Measurements from ENCODE around the gene PIAS4.

Gene PIAS4

DNA sequence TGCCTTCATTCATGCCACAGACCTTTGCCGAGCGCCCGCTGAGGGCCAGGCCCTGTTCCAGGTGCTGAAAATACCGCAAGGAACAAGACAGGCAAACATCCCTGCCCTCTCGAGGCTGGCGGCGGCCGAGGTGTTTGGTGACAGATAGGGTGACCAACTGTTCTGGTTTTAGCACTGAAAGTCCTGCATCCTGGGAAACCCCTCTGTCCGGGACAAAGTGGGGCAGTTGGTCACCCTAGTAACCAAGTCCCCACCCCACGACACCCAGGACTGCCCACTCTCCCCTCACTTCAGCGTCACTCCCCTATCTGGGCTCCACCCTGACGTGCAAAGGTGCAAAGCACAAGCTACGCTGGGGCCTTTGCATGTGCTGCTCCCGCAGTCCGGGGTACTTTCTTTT, 41.9 kb downstream of the PIAS4 start:
- DNase-seq, result no peak
- H3K4me3 ChIP-seq (ENCODE audit: low read depth, low read length), result no peak overlapping the region
- H3K27me3 ChIP-seq, result no peaks in the 10 kb centered on the region
- H3K4me1 ChIP-seq, result no peaks in the 10 kb centered on the region
- H3K9me3 ChIP-seq, result no peaks in the 10 kb centered on the region
- TF ChIP-seq, protein P1, sequence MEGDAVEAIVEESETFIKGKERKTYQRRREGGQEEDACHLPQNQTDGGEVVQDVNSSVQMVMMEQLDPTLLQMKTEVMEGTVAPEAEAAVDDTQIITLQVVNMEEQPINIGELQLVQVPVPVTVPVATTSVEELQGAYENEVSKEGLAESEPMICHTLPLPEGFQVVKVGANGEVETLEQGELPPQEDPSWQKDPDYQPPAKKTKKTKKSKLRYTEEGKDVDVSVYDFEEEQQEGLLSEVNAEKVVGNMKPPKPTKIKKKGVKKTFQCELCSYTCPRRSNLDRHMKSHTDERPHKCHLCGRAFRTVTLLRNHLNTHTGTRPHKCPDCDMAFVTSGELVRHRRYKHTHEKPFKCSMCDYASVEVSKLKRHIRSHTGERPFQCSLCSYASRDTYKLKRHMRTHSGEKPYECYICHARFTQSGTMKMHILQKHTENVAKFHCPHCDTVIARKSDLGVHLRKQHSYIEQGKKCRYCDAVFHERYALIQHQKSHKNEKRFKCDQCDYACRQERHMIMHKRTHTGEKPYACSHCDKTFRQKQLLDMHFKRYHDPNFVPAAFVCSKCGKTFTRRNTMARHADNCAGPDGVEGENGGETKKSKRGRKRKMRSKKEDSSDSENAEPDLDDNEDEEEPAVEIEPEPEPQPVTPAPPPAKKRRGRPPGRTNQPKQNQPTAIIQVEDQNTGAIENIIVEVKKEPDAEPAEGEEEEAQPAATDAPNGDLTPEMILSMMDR (IDR thresholded peaks at IDR 0.05; ENCODE audit: low read depth, low read length), result no peak
- peaks cover 50% of the 10 kb centered on the region for H3K36me3 ChIP-seq

DNA sequence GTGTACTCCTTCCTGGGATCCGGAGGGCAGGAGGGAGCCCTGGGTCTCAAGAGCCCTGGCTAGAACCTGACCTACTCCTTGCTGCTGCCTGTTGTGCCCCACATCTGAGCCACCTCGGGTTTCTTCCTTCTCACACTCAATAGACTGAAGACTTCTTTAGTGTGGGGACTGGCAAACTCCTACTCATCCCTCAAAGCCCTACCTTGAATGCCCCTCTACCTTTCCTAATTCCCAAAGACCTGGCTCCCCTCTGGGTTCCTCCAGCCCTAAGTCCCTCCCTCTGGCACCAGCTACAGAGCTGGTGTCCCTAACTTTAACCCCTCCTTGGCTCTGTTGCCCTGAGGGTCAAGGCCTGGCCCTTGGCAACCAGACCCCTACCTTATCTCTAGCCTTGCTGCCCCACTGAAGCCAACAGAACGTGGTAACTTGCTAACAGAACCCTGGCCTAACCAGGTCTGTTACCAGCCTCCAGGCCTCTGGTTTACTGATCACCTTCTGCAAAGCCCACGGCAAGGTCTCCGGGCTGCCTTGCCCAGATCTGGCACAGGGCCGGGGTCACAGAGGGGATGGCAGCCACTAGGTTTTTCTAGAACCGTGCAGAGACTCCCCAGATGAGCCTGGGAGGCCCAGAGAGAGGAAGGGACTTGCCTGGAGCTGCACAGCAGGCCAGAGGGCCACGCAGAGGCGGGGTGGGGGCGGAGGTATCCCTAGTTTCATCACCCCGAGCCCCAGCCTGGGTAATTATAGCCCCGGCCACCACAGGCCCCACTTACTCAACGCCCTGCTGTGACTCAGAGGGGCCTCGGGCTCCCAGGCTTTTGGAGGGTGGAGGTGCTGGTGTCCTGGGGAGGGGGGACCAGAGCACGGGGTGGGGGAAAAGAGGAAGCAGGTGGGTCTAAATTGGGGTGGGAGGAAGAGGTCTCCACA, 43.9 kb downstream of the PIAS4 start:
- peak; percentile 5 for DNase-seq
- no peaks in the 10 kb centered on the region for H3K9me3 ChIP-seq

DNA sequence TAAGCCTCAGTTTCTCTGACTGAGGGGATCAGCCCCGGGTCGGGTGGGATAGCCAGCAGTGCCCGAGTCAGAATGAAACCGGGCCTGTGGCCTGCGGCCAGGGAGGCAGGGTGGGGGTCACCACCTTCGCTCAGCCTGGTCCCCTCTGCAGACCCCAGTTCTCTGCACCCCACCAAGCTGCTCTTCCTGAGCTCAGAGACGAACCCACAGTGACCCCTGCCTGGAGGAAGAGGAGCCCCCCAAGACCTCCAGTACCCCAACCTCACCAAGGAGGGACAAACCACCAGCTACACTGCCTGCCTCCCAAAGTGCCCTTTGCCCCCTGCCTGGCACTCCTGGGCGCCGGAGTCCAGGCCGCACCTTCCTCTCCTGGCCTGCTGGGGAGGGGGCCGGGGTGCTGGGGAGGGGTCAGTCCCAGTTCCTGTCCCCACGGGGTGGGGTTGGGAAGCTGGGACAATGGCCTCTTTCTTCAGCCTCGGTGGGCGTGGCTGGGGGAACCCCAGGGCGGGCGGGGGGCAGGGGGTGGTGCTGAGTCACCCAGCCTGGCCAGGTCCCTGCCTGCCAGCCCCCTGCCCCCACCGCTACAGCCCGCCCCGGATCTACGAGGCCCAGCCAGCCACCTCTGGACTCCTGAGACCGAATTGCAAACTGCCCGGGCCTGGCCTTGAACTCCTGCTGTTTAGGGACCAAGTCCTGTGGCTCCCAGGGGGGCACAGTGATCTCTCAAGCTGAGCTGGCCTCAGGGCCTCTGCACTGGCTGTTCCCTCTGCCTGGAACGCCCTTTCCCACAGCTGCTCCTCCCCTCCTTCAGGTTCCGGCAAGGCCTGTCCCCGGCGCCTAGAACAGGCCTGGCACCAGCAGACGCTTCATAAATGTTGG, 44.8 kb downstream of the PIAS4 start:
- TF ChIP-seq, protein P1 (IDR thresholded peaks at IDR 0.05; ENCODE audit: low read depth, low read length), result no peak
- peaks cover 68% of the 10 kb centered on the region for H3K36me3 ChIP-seq
- peak; percentile 13 for DNase-seq
- H3K27me3 ChIP-seq, result no peaks in the 10 kb centered on the region
- H3K9me3 ChIP-seq, result no peaks in the 10 kb centered on the region
- no peak overlapping the region for H3K4me3 ChIP-seq (ENCODE audit: low read depth, low read length)
- no peaks in the 10 kb centered on the region for H3K4me1 ChIP-seq

More for the DNA sequence above, 43.9 kb downstream of the PIAS4 start:
- peaks cover 67% of the 10 kb centered on the region for H3K36me3 ChIP-seq
- no peaks in the 10 kb centered on the region for H3K27me3 ChIP-seq
- H3K4me1 ChIP-seq, result no peaks in the 10 kb centered on the region
- TF ChIP-seq, protein P1 (IDR thresholded peaks at IDR 0.05; ENCODE audit: low read depth, low read length), result no peak
- H3K4me3 ChIP-seq (ENCODE audit: low read depth, low read length), result no peak overlapping the region

DNA sequence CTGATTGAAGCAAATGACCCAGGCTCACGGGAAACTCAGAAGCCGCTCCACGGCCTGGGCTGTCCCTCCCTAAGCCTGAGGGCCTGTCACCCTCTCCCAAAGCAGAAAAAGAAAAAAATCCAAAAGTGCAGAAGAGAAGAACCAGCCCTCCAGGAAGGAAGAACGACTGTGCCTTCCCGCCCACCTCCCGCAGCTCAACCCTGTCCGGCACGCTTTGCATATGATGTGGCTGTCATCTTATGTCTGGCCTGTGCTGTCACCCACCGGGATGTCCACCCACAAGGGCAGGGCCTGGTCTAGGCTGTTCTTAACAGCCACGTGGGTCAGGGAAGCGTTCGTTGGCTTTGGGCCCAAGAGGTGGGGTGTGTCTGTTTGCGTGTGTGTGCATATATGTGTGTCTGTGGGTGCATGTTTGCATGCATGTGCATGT, 45.5 kb downstream of the PIAS4 start:
- Histone ChIP-seq H3K4me3 (ENCODE audit: low read depth, low read length) (no peak overlapping the region), H3K4me1 (no peaks in the 10 kb centered on the region), H3K36me3 (peaks cover 68% of the 10 kb centered on the region), H3K9me3 (no peaks in the 10 kb centered on the region), H3K27me3 (no peaks in the 10 kb centered on the region)
- no peak for DNase-seq
- TF ChIP-seq, protein P1 (IDR thresholded peaks at IDR 0.05; ENCODE audit: low read depth, low read length), result no peak

DNA sequence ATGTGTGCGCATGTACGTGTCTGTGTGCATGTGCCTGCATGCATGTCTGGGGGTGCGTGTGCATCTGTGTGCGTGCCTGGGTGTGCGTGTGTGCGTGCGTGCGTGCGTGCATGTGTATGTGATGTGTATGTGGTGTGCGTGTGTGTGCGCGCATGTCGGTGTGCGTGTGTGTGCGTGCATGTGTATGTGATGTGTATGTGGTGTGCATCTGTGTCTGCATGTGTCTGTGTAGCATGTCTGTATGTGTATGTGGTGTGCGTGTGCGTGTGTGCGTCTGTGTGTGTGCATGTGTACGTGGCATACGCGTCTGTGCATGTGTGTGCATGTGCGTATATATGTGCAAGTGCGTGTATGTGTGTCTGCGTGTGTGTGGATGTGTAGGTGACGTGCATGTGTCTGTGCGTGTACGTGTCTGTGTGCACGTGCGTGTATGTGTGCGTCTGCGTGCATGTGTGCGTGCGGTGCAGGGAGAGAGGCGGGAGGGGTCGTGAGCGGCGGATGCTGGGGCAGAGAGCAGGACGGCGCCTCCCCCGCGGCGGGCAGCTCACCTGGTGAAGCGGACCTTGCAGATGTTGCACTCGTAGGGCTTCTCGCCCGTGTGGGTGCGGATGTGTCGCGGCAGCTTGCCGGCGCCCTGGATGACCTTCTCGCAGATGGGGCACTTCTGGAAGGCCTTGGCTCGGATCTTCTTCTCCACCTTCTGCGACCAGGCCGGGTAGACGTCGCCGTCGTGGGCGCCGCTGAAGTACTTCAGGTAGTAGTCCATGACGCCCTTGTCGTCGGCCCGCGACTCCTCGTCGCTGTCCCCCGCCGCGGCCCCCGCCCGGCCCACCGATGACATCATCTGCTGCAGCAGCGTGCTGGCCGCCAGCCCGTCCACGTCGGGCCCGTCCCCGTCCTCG, 46.1 kb downstream of the PIAS4 start:
- H3K4me3 ChIP-seq (ENCODE audit: low read depth, low read length), result no peak overlapping the region
- TF ChIP-seq, protein P1 (IDR thresholded peaks at IDR 0.05; ENCODE audit: low read depth, low read length), result no peak
- DNase-seq, result peak; percentile 8
- no peaks in the 10 kb centered on the region for H3K27me3 ChIP-seq
- H3K4me1 ChIP-seq, result no peaks in the 10 kb centered on the region
- no peaks in the 10 kb centered on the region for H3K9me3 ChIP-seq
- H3K36me3 ChIP-seq, result peaks cover 61% of the 10 kb centered on the region

Data from BE2C (cell line).